DMS114 treated with DMSO at 0.1 percent for 48 hours (cell line): ENCODE results near the gene NACA2.
"Not testable (repeated sequence)": the region's sequence is repeated elsewhere in the genome, so short reads cannot be mapped to it uniquely, and the experiment has no call there.

Experiments
- DNase-seq: peaks from one replicate; lab custom pipeline; 2025; ENCODE audit not compliant: unreplicated experiment; lab: John Stamatoyannopoulos, UW

NACA2 gene

DNA sequence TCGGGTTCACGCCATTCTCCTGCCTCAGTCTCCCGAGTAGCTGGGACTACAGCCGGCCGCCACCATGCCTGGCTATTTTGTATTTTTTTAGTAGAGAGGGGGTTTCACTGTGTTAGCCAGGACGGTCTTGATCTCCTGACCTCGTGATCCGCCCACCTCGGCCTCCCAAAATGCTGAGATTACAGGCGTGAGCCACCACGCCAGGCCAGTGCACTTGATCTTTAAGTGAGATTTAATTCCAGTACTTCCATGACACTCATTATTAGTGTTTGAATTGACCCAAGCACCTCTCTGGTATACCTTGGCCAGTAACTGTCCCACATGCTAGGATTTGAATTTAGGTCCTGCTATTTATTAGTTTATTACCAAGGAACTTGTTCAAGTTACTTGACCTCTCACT lies 38.5 kb downstream of the NACA2 start:
- not testable (repeated sequence) for DNase-seq

DNA sequence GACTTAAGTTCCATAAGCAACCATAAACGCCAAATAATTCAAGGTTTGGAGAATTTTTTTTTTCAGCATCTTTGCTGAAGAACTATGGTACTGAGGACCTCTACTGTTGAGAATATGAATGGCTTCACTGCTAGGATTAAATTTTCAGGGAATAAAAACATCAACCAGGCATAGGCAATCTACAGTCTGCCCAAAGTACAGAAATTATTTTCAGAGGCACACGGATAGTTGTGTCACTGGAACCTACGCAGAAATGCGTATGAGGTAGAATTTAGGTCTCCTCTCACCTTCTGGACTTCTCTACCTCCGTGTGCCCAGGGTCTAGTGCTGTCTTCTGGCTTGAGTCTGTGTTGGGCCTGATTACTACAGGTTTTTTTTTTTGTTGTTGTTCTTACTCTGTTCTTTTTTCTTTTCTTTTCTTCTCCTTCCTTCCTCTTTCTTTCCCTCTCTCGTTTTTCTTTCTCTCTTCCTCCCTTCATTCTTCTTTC lies 39.7 kb downstream of the NACA2 start:
- DNase-seq, result peak; percentile 66

DNA sequence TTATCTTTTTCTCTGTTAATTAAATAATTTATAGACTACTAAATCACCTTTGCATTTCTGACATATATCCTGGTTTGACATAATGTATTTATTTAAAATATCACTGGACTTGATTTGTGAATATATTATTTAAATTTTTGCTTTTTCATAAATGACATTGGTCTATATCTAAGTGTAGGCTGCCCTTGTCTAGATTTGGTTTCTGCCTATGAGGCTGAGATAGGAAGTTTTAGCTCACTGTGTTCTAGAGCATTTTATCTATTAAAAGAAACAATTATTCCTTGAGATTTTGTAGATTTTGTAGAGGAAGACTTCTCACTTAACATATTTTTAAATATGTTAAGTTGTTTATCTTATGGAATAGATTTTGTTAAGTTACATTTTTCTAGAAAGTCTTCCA lies 43.9 kb downstream of the NACA2 start:
- DNase-seq, result no peak

DNA sequence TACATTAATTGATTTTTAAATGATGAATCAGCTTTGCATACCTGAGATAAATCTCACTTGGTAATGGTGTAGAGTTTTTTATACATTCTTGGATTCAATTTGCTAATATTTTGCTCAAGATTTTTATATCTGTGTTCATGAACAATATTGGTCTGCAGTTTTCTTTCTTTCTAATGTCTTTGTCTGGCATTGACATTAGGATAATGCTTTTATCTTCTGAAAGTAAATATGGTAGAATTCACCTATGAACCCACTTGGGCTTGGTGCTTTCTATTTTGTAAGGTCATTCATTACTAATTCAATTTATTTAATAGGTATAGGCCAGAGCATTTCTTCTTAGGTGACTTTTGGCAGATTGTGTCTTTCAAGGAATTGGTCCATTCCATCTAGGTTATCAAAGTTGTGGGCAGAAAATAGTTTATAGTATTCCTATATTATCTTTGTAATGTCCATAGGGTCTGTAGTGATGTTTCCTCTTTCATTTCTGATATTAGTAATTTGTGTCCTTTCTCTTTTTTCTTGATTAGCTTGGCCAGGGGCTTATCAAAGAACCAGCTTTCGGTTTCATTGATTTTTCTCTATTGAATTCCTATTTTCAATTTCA lies 45.6 kb downstream of the NACA2 start:
- no peak for DNase-seq

DNA sequence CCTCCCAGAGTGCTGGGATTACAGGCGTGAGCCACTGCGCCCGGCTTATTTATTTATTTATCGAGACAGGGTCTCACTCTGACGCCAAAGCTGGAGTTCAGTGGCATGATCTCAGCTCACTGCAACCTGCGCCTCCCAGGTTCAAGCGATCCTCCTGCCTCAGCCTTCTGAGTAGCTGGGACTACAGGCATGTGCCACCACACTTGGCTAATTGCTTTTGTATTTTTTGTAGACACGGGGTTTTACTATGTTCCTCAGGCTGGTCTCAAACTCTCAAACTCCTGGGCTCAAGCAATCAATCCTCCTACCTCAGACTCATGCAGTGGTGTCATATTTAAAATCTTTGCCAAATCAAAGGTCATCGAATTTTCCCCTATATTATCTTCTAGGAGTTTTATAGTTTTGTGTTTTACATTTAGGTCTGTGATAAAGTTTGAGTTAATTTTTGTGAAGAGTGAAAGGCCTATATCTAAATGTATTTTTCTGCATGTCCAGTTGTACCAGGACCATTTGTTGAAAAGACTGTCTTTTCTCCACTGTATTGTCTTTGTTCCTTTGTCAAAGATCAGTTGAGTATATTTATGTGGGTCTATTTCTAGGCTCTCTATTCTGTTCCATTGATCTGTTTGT lies 47.1 kb downstream of the NACA2 start:
- no peak for DNase-seq

DNA sequence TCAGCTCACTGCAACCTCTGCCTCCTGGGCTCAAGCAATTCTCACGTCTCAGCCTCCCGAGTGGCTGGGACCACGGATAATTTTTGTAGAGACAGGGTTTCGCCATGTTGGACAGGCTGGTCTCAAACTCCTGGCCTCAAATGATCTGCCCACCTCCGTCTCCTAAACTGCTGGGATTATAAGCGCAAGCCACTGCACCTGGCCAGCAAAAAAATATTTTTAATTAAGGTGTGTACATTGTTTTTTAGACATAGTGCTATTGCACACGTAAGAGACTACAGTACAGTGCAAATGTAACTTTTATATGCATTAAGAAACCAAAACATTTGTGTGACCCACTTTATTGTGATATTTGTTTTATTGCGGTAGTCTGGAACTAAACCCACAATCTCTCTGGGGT lies 49.0 kb downstream of the NACA2 start:
- DNase-seq, result no peak

DNA sequence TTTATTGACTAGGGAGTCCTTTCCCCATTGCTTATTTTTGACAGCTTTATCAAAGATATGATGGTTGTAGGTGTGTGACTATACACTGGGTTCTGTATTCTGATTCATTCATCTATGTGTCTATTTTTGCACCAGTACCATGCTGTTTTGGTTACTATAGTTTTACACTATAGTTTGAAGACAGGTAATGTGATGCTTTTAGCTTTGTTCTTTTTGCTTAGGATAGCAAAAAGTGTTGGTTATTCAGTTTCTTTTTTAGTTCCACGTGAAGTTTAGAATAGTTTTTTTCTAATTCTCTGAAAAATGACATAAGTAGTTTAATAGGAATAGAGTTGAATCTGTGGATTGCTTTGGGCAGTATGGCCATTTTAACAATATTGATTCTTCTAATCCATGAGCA lies 50.1 kb downstream of the NACA2 start:
- no peak for DNase-seq
